Endothelial cell of umbilical vein (primary cell): ENCODE data around the gene THUMPD2.

Experiments used
- EZH2 ChIP-seq: IDR thresholded peaks from 2 replicates; pipeline ENCODE4 v1.6.1; 2012; ENCODE audit warnings: borderline replicate concordance, low read depth, mild to moderate bottlenecking, moderate library complexity, low read length, inconsistent platforms; ENCODE audit not compliant: severe bottlenecking
- FOS ChIP-seq: IDR thresholded peaks from 2 replicates; pipeline ENCODE4 v1.6.1; 2011; ENCODE audit warnings: mild to moderate bottlenecking, low read length, moderate library complexity, borderline replicate concordance; ENCODE audit not compliant: insufficient read depth
- MYC ChIP-seq: IDR thresholded peaks from one replicate; pipeline ENCODE4 v1.6.1; 2011; ENCODE audit warnings: mild to moderate bottlenecking, low read depth, low read length
- POLR2A ChIP-seq: IDR thresholded peaks from 2 replicates; pipeline ENCODE4 v1.6.1; 2012; ENCODE audit warnings: low read depth, mild to moderate bottlenecking, control low read depth, low read length
- POLR2AphosphoS5 ChIP-seq: IDR thresholded peaks from 2 replicates; pipeline ENCODE4 v1.6.1; 2012; ENCODE audit warnings: low read depth, mild to moderate bottlenecking, control low read depth, low read length, moderate library complexity; ENCODE audit not compliant: insufficient read depth
- TF ChIP-seq, protein P1 (sequence below), 2 donors: IDR thresholded peaks; 1 replicate in 1 of 2; 2 replicates in 1 of 2; pipeline ENCODE4 v1.5.1; 2011; ENCODE audit warnings: low read length in 2 of 2, mild to moderate bottlenecking in 2 of 2, moderate library complexity in 2 of 2, control low read depth in 1 of 2, inconsistent platforms in 1 of 2, low read depth in 1 of 2; ENCODE audit not compliant: insufficient read depth in 1 of 2; ENCODE audit errors: extremely low read depth in 1 of 2
- TF ChIP-seq, protein P2 (sequence below): IDR thresholded peaks from 2 replicates; pipeline ENCODE4 v1.6.1; 2011; ENCODE audit not compliant: insufficient read depth, insufficient read length

DNA sequence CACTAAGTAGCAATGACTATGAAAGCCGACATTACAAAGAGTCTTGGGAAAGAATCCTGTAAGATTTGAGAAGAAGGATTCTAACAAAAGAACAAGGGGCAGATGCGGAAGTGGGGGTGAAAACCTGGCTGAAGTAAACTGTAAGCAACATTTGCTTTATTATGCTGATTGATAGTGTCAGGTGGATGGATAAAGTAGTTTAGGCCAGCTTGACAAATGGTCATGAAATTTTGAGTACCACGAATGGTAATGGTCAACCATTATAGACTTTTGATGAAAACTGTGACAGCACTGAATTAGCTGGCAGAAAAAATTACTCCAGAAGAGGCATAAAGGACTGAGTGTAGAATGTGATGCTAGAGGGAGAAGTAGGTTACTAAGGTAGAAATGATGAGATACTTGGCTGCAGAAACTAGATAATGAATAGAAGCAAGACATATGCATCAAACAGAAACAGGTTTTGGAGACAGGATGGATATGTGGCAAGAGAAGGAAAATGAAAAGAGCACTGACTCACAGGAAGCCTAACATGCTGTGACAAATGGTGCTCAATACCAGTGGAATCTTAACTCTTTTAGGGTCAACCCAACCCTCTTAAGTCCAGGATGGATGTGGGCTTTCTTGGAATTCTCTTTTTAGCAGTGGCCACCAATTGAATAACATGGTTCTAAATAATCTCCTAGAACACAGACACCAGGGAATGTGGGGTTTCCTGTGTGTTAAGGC is 6.8 kb downstream of the THUMPD2 start:
- TF ChIP-seq, protein P1, sequence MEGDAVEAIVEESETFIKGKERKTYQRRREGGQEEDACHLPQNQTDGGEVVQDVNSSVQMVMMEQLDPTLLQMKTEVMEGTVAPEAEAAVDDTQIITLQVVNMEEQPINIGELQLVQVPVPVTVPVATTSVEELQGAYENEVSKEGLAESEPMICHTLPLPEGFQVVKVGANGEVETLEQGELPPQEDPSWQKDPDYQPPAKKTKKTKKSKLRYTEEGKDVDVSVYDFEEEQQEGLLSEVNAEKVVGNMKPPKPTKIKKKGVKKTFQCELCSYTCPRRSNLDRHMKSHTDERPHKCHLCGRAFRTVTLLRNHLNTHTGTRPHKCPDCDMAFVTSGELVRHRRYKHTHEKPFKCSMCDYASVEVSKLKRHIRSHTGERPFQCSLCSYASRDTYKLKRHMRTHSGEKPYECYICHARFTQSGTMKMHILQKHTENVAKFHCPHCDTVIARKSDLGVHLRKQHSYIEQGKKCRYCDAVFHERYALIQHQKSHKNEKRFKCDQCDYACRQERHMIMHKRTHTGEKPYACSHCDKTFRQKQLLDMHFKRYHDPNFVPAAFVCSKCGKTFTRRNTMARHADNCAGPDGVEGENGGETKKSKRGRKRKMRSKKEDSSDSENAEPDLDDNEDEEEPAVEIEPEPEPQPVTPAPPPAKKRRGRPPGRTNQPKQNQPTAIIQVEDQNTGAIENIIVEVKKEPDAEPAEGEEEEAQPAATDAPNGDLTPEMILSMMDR (IDR thresholded peaks at IDR 0.05; ENCODE audit: extremely low read depth in 1 of 2, insufficient read depth in 1 of 2, low read depth in 1 of 2, low read length in 2 of 2): no peak
- TF ChIP-seq POLR2AphosphoS5 (no peak), MYC (no peak), EZH2 (no peak), POLR2A (no peak), FOS (peak; percentile 30)
- TF ChIP-seq, protein P2, sequence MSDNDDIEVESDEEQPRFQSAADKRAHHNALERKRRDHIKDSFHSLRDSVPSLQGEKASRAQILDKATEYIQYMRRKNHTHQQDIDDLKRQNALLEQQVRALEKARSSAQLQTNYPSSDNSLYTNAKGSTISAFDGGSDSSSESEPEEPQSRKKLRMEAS: no peak
